ENCODE measurements around the gene CAMTA2.

CAMTA2 gene

GRCh38 chr17:4998732-4999429 lies 11.4 kb upstream of the CAMTA2 start:
- H3K27me3 ChIP-seq (ENCODE audit: control insufficient read depth, insufficient read depth, low read length) = no peaks in the 10 kb centered on the region
- peaks cover 30% of the 10 kb centered on the region for H3K36me3 ChIP-seq (ENCODE audit: insufficient read depth, low read length)
- peaks cover 26% of the 10 kb centered on the region for H3K4me1 ChIP-seq (ENCODE audit: control insufficient read depth, insufficient read depth, low read length)

GRCh38 chr17:4998027-4998731 lies 10.7 kb upstream of the CAMTA2 start:
- H3K4me1 ChIP-seq (ENCODE audit: control insufficient read depth, insufficient read depth, low read length) = peaks cover 26% of the 10 kb centered on the region
- H3K9ac ChIP-seq (ENCODE audit: low read depth, low read length) = peak overlapping the region; percentile 91
- H3K4me2 ChIP-seq (ENCODE audit: low read length) = peak overlapping the region; percentile 96
- no peaks in the 10 kb centered on the region for H3K27me3 ChIP-seq (ENCODE audit: control insufficient read depth, insufficient read depth, low read length)
- H3K36me3 ChIP-seq (ENCODE audit: insufficient read depth, low read length) = peaks cover 23% of the 10 kb centered on the region
- no peaks in the 10 kb centered on the region for H3K9me3 ChIP-seq (replicated peaks; ENCODE audit: low read length)
- H3K4me3 ChIP-seq (ENCODE audit: low read length) = peak overlapping the region; percentile 88

More at GRCh38 chr17:4998732-4999429, 11.4 kb upstream of the CAMTA2 start:
- H3K4me2 ChIP-seq (ENCODE audit: low read length) = peak overlapping the region; percentile 96
- H3K9ac ChIP-seq (ENCODE audit: low read depth, low read length) = peak overlapping the region; percentile 91
- peak overlapping the region; percentile 88 for H3K4me3 ChIP-seq (ENCODE audit: low read length)
- no peaks in the 10 kb centered on the region for H3K9me3 ChIP-seq (replicated peaks; ENCODE audit: low read length)

GRCh38 chr17:4997302-4998026 lies 10.0 kb upstream of the CAMTA2 start, which contains the start of the genes INCA1 and KIF1C:
Gene INCA1 (minus strand): TSS chr17:4997522. CDS start chr17:4994437, 3,085 bp downstream.
Gene KIF1C (plus strand): TSS chr17:4997950. CDS start chr17:5000247, 2,297 bp downstream.
- H3K4me1 ChIP-seq (ENCODE audit: control insufficient read depth, insufficient read depth, low read length) = peaks cover 26% of the 10 kb centered on the region
- peaks cover 20% of the 10 kb centered on the region for H3K36me3 ChIP-seq (ENCODE audit: insufficient read depth, low read length)
- no peaks in the 10 kb centered on the region for H3K9me3 ChIP-seq (replicated peaks; ENCODE audit: low read length)
- H3K4me2 ChIP-seq (ENCODE audit: low read length) = peak within 1 kb of the TSS; percentile 100
- peak within 1 kb of the TSS; percentile 91 for H3K9ac ChIP-seq (ENCODE audit: low read depth, low read length)
- H3K27me3 ChIP-seq (ENCODE audit: control insufficient read depth, insufficient read depth, low read length) = no peaks in the 10 kb centered on the region
- peak within 1 kb of the TSS; percentile 88 for H3K4me3 ChIP-seq (ENCODE audit: low read length)

- Histone ChIP-seq H3K4me2 (ENCODE audit: low read length) (no peak overlapping the region), H3K9me3 (replicated peaks; ENCODE audit: low read length) (no peaks in the 10 kb centered on the region), H3K27me3 (ENCODE audit: control insufficient read depth, insufficient read depth, low read length) (no peaks in the 10 kb centered on the region), H3K9ac (ENCODE audit: low read depth, low read length) (no peak overlapping the region), H3K4me1 (ENCODE audit: control insufficient read depth, insufficient read depth, low read length) (peaks cover 11% of the 10 kb centered on the region), H3K36me3 (ENCODE audit: insufficient read depth, low read length) (no peaks in the 10 kb centered on the region), H3K4me3 (ENCODE audit: low read length) (no peak overlapping the region)
These were observed 6.7 kb upstream of the CAMTA2 start for GRCh38 chr17:4994081-4994595.

GRCh38 chr17:4987767-4988567 lies 492 bp upstream of the CAMTA2 start:
- H3K9ac ChIP-seq (ENCODE audit: low read depth, low read length) = peak overlapping the region; percentile 86
- no peaks in the 10 kb centered on the region for H3K9me3 ChIP-seq (replicated peaks; ENCODE audit: low read length)
- H3K4me1 ChIP-seq (ENCODE audit: control insufficient read depth, insufficient read depth, low read length) = peaks cover 25% of the 10 kb centered on the region
- H3K4me3 ChIP-seq (ENCODE audit: low read length) = peak overlapping the region; percentile 99
- H3K27me3 ChIP-seq (ENCODE audit: control insufficient read depth, insufficient read depth, low read length) = no peaks in the 10 kb centered on the region
- H3K4me2 ChIP-seq (ENCODE audit: low read length) = peak overlapping the region; percentile 91
- H3K36me3 ChIP-seq (ENCODE audit: insufficient read depth, low read length) = peaks cover under 1% of the 10 kb centered on the region

- peaks cover 33% of the 10 kb centered on the region for H3K4me1 ChIP-seq (ENCODE audit: control insufficient read depth, insufficient read depth, low read length)
- H3K36me3 ChIP-seq (ENCODE audit: insufficient read depth, low read length) = peaks cover 14% of the 10 kb centered on the region
- H3K9ac ChIP-seq (ENCODE audit: low read depth, low read length) = peak overlapping the region; percentile 86
- H3K4me3 ChIP-seq (ENCODE audit: low read length) = peak overlapping the region; percentile 99
- H3K27me3 ChIP-seq (ENCODE audit: control insufficient read depth, insufficient read depth, low read length) = no peaks in the 10 kb centered on the region
- H3K9me3 ChIP-seq (replicated peaks; ENCODE audit: low read length) = no peaks in the 10 kb centered on the region
- H3K4me2 ChIP-seq (ENCODE audit: low read length) = peak overlapping the region; percentile 91
These were observed 1.1 kb downstream of the CAMTA2 start for GRCh38 chr17:4986403-4986802.

- H3K4me2 ChIP-seq (ENCODE audit: low read length) = no peak overlapping the region
- no peaks in the 10 kb centered on the region for H3K27me3 ChIP-seq (ENCODE audit: control insufficient read depth, insufficient read depth, low read length)
- H3K4me3 ChIP-seq (ENCODE audit: low read length) = no peak overlapping the region
- H3K36me3 ChIP-seq (ENCODE audit: insufficient read depth, low read length) = peaks cover 48% of the 10 kb centered on the region
- peaks cover 21% of the 10 kb centered on the region for H3K4me1 ChIP-seq (ENCODE audit: control insufficient read depth, insufficient read depth, low read length)
- H3K9ac ChIP-seq (ENCODE audit: low read depth, low read length) = no peak overlapping the region
- no peaks in the 10 kb centered on the region for H3K9me3 ChIP-seq (replicated peaks; ENCODE audit: low read length)
These were observed 5.2 kb downstream of the CAMTA2 start for GRCh38 chr17:4982305-4982704.

GRCh38 chr17:4980644-4981216 lies 6.7 kb downstream of the CAMTA2 start:
- H3K9ac ChIP-seq (ENCODE audit: low read depth, low read length) = no peak overlapping the region
- H3K36me3 ChIP-seq (ENCODE audit: insufficient read depth, low read length) = peaks cover 57% of the 10 kb centered on the region
- H3K4me2 ChIP-seq (ENCODE audit: low read length) = no peak overlapping the region
- no peaks in the 10 kb centered on the region for H3K27me3 ChIP-seq (ENCODE audit: control insufficient read depth, insufficient read depth, low read length)
- H3K4me1 ChIP-seq (ENCODE audit: control insufficient read depth, insufficient read depth, low read length) = peaks cover 9% of the 10 kb centered on the region
- H3K9me3 ChIP-seq (replicated peaks; ENCODE audit: low read length) = no peaks in the 10 kb centered on the region
- no peak overlapping the region for H3K4me3 ChIP-seq (ENCODE audit: low read length)

GRCh38 chr17:4978726-4979125 lies 8.7 kb downstream of the CAMTA2 start:
- Histone ChIP-seq H3K9ac (ENCODE audit: low read depth, low read length) (no peak overlapping the region), H3K4me2 (ENCODE audit: low read length) (no peak overlapping the region), H3K9me3 (replicated peaks; ENCODE audit: low read length) (no peaks in the 10 kb centered on the region), H3K36me3 (ENCODE audit: insufficient read depth, low read length) (peaks cover 73% of the 10 kb centered on the region), H3K4me3 (ENCODE audit: low read length) (no peak overlapping the region), H3K27me3 (ENCODE audit: control insufficient read depth, insufficient read depth, low read length) (no peaks in the 10 kb centered on the region), H3K4me1 (ENCODE audit: control insufficient read depth, insufficient read depth, low read length) (peaks cover 8% of the 10 kb centered on the region)

GRCh38 chr17:4974115-4974670 lies 13.3 kb downstream of the CAMTA2 start:
- Histone ChIP-seq H3K9me3 (replicated peaks; ENCODE audit: low read length) (no peaks in the 10 kb centered on the region), H3K9ac (ENCODE audit: low read depth, low read length) (no peak overlapping the region), H3K27me3 (ENCODE audit: control insufficient read depth, insufficient read depth, low read length) (no peaks in the 10 kb centered on the region), H3K4me2 (ENCODE audit: low read length) (no peak overlapping the region), H3K4me3 (ENCODE audit: low read length) (no peak overlapping the region), H3K4me1 (ENCODE audit: control insufficient read depth, insufficient read depth, low read length) (peaks cover 11% of the 10 kb centered on the region), H3K36me3 (ENCODE audit: insufficient read depth, low read length) (peaks cover 78% of the 10 kb centered on the region)

Data from skeletal muscle satellite cell (primary cell).